ENCODE results near the gene SRGAP2B. TPM values are rescaled to one million over a fixed set of nuclear protein-coding genes. Genes with fewer than 3 reads are reported as not detected.
"Not testable (repeated sequence)": the region's sequence is repeated elsewhere in the genome, so short reads cannot be mapped to it uniquely, and the experiment has no call there.

The SRGAP2B gene

DNA sequence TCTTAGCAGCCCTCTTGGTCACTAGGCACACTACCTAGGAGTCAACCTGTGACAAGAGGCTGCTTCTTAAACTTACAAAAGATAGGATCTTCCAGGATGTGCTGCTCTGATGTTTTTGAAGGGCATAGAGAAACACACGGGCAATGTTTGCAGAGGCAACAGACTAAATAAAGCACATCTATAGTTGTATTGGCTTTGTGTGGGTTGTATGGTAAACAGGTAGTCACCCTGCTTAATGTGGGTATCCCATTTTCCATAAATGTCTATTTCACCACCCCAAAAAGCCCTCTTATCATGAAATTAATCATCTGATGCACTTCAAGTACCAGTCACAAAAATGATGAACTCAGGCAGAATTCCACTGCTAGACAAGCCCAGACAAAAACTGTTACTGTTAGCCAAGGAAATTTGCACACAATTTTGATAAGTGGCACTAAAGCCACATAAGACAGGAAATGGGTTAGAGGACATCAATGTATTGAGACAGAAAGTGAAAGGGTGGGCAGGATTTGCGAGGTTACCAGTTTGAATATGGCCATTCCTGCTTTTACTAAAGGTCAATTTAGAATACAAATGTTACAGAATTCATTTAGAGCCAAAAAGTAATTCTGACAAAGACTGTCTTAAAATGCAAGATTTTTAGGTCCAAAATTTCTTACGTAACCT lies 205.5 kb downstream of the SRGAP2B start:
- not testable (repeated sequence) for H3K9ac ChIP-seq (ENCODE audit: low read depth, low read length); H3K27me3 ChIP-seq (ENCODE audit: control insufficient read depth, insufficient read depth, low read length); H3K36me3 ChIP-seq (ENCODE audit: insufficient read depth, low read length); H3K4me2 ChIP-seq (ENCODE audit: low read length); H3K9me3 ChIP-seq (replicated peaks; ENCODE audit: low read length); H3K4me3 ChIP-seq (ENCODE audit: low read length); H3K4me1 ChIP-seq (ENCODE audit: control insufficient read depth, insufficient read depth, low read length)

DNA sequence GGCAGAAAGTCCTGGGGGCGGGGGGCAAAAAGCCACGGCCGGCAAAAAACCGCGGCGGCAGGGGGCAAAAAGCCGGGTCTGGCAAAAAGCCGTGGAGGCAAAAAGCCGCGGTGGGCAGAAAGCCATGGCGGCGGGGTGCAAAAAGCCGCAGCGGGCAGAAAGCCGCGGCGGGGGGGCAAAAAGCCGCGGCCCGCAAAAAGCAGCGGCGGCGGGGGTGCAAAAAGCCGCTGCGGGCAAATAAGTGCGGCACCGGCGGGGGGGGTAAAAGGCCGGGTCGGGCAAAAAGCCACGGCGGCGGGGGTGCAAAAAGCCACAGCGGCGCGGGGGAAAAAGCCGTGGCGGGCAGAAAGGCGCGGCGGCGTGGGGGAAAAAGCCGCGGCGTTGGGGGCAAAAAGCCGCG lies 212.1 kb downstream of the SRGAP2B start:
- H3K4me2 ChIP-seq (ENCODE audit: low read length) = peak overlapping the region; percentile 44
- not testable (repeated sequence) for H3K9me3 ChIP-seq (replicated peaks; ENCODE audit: low read length); H3K27me3 ChIP-seq (ENCODE audit: control insufficient read depth, insufficient read depth, low read length); H3K9ac ChIP-seq (ENCODE audit: low read depth, low read length); H3K4me1 ChIP-seq (ENCODE audit: control insufficient read depth, insufficient read depth, low read length); H3K36me3 ChIP-seq (ENCODE audit: insufficient read depth, low read length)
- peak overlapping the region; percentile 61 for H3K4me3 ChIP-seq (ENCODE audit: low read length)

DNA sequence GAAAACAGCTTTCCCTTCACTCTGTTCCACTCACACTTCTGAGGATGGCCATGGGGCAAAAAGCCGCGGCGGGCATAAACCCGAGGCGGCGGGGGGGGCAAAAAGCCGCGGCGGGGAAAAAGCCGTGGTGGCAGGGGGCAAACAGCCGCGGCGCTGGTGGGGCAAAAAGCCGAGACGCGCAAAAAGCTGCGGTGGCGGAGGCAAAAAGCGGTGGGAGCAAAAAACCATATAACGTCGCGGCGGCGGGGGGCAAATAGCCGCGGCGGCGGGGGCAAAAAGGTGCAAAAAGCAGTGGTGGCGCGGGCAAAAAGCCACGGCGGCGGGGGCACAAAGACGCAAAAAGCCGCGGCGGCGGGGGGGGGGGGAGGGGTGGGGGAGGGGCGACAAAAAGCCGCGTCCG lies 212.8 kb downstream of the SRGAP2B start:
- not testable (repeated sequence) for H3K4me1 ChIP-seq (ENCODE audit: control insufficient read depth, insufficient read depth, low read length)

DNA sequence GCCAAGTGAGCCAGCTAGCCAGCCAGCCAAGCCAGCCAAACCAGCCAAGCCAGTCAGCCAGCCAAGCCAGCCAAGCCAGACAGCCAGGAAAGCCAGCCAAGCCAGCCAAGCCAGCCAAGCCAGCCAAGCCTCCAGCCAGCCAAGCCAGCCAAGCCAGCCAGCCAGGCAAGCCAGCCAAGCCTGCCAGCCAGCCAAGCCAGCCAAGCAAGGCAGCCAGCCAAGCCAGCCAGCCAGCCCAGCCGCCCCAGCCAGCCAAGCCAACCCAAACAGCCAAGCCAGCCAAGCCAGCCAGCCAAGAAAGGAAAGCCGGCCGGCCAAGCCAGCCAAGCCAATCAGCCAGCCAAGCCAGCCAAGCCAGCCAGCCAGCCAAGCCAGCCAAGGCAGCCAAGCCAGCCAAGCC lies 236.5 kb downstream of the SRGAP2B start:
- H3K4me1 ChIP-seq (ENCODE audit: control insufficient read depth, insufficient read depth, low read length); H3K27me3 ChIP-seq (ENCODE audit: control insufficient read depth, insufficient read depth, low read length); H3K4me2 ChIP-seq (ENCODE audit: low read length); H3K9me3 ChIP-seq (replicated peaks; ENCODE audit: low read length); H3K36me3 ChIP-seq (ENCODE audit: insufficient read depth, low read length); H3K9ac ChIP-seq (ENCODE audit: low read depth, low read length); H3K4me3 ChIP-seq (ENCODE audit: low read length): not testable (repeated sequence)

More for the DNA sequence above, 212.8 kb downstream of the SRGAP2B start:
- not testable (repeated sequence) for H3K27me3 ChIP-seq (ENCODE audit: control insufficient read depth, insufficient read depth, low read length); H3K9me3 ChIP-seq (replicated peaks; ENCODE audit: low read length); H3K9ac ChIP-seq (ENCODE audit: low read depth, low read length); H3K36me3 ChIP-seq (ENCODE audit: insufficient read depth, low read length); H3K4me3 ChIP-seq (ENCODE audit: low read length); H3K4me2 ChIP-seq (ENCODE audit: low read length)

Small RNA genes within 50 kb of the gene (small RNA-seq; reads per million reads assigned to genes)
- not detected for gene AC242498.1

All from skeletal muscle satellite cell (primary cell).